GM12878 (cell line): ENCODE measurements around the gene STAM2. TPM values are rescaled to one million over a fixed set of nuclear protein-coding genes. Genes with fewer than 3 reads are reported as not detected.

Source experiments
- ATAC-seq: fragments of 200-7000 bp; cut with Tn5 transposase; 3 replicates; pipeline ENCODE4 v1.9.1; 2020; ENCODE audit warnings: mild to moderate bottlenecking, moderate library complexity
- BruUV-seq: library from RNA; stranded (reverse); fragments of 400-500 nt; replicated peaks from 2 replicates; lab custom pipeline; 2021; lab: Mats Ljungman, UMichigan
- CTCF ChIA-PET: fragments of 300-600 bp; sonication (Branson Sonifier 250); formaldehyde crosslinking; extraction: SDS; loops from one replicate; lab custom pipeline; 2021; ENCODE audit warnings: inconsistent platforms; lab: Yijun Ruan, JAX
- POLR2A ChIA-PET: fragments of 350-600 bp; formaldehyde crosslinking; extraction: SDS; loops from one replicate; lab custom pipeline; 2021; ENCODE audit warnings: inconsistent platforms; lab: Charles Lee
- RAD21 ChIA-PET: fragments of 300-600 bp; sonication (Branson Sonifier 250); formaldehyde crosslinking; loops from one replicate; lab custom pipeline; 2023; ENCODE audit warnings: antibody characterized with exemption; ENCODE audit not compliant: unreplicated experiment; lab: Charles Lee
- SMC1A ChIA-PET: fragments of 300-600 bp; sonication (Branson Sonifier 250); formaldehyde crosslinking; loops from one replicate; lab custom pipeline; 2023; ENCODE audit not compliant: unreplicated experiment, uncharacterized antibody; lab: Charles Lee
- DNase-seq: peaks from one replicate; pipeline ENCODE4 v3.0.0-alpha.2; 2011; ENCODE audit warnings: low read depth, low spot score
- FAIRE-seq: peaks from 3 replicates; lab custom pipeline; 2011; peaks lifted over from hg19 to GRCh38; lab: Jason Lieb, UNC
- H2AFZ ChIP-seq: 2 replicates; pipeline ENCODE4 v1.6.0; 2011; ENCODE audit warnings: low read depth, low read length, control low read depth; ENCODE audit not compliant: control insufficient read depth
- H3K27ac ChIP-seq: 2 replicates; pipeline ENCODE4 v1.5.1; 2011; ENCODE audit warnings: control low read depth; ENCODE audit not compliant: control insufficient read depth, insufficient read depth
- H3K27me3 ChIP-seq, 2 experiments: replicated peaks in 1 of 2; 2 replicates each; pipeline versions ENCODE4 v1.6.0 to v1.6.1; 2011; ENCODE audit warnings: low read length in 1 of 2; ENCODE audit not compliant: control insufficient read depth in 2 of 2, insufficient read depth in 2 of 2
- H3K36me3 ChIP-seq, 2 experiments: 2 replicates each; pipeline ENCODE4 v1.5.1; 2011; ENCODE audit warnings: low read length in 1 of 2; ENCODE audit not compliant: control insufficient read depth in 2 of 2, insufficient read depth in 2 of 2
- H3K4me1 ChIP-seq: 2 replicates; pipeline ENCODE4 v1.6.1; 2011; ENCODE audit warnings: mild to moderate bottlenecking, low read length, moderate library complexity, mixed read lengths; ENCODE audit not compliant: control insufficient read depth, insufficient read depth
- H3K4me2 ChIP-seq: 2 replicates; pipeline ENCODE4 v1.6.0; 2011; ENCODE audit warnings: control low read depth; ENCODE audit not compliant: control insufficient read depth, insufficient read depth
- H3K4me3 ChIP-seq: fragments of 200-600 bp; sonication (generic); 2 replicates; pipeline ENCODE4 v1.5.1; 2016
- H3K79me2 ChIP-seq: 2 replicates; pipeline ENCODE4 v1.6.0; 2011; ENCODE audit warnings: low read length; ENCODE audit not compliant: control insufficient read depth, insufficient read depth
- H3K9ac ChIP-seq: 2 replicates; pipeline ENCODE4 v1.8.0; 2011; ENCODE audit warnings: low read length, control low read depth, mixed read lengths; ENCODE audit not compliant: control insufficient read depth, insufficient read depth
- H3K9me3 ChIP-seq: replicated peaks from 3 replicates; pipeline ENCODE4 v1.5.1; 2011; ENCODE audit warnings: mild to moderate bottlenecking, low read length; ENCODE audit not compliant: control insufficient read depth, insufficient read depth
- H4K20me1 ChIP-seq: 2 replicates; pipeline ENCODE4 v1.6.0; 2011; ENCODE audit not compliant: control insufficient read depth, insufficient read depth
- CHD2 ChIP-seq: IDR thresholded peaks from 2 replicates; pipeline ENCODE4 v1.6.1; 2011; ENCODE audit warnings: low read depth, low read length, improper control_type of control experiment, borderline replicate concordance
- HDAC2 ChIP-seq: fragments of 200-600 bp; sonication (generic); IDR thresholded peaks from 2 replicates; pipeline ENCODE4 v1.6.1; 2017
- IKZF2 ChIP-seq, 2 experiments: fragments of 450-650 bp; IDR thresholded peaks; 2 replicates each; pipeline ENCODE4 v1.6.1; 2017; ENCODE audit warnings: mild to moderate bottlenecking in 2 of 2, moderate library complexity in 2 of 2
- JUNB ChIP-seq: IDR thresholded peaks from 2 replicates; pipeline ENCODE4 v1.6.1; 2016; ENCODE audit warnings: antibody characterized with exemption, mild to moderate bottlenecking
- KLF5 ChIP-seq: fragments of 450-650 bp; IDR thresholded peaks from 2 replicates; pipeline ENCODE4 v1.6.1; 2014; ENCODE audit warnings: mild to moderate bottlenecking; ENCODE audit not compliant: partially characterized antibody
- MEF2B ChIP-seq: fragments of 450-650 bp; IDR thresholded peaks from 2 replicates; pipeline ENCODE4 v1.6.1; 2018; ENCODE audit warnings: mild to moderate bottlenecking, moderate library complexity; ENCODE audit not compliant: partially characterized antibody, poor library complexity, severe bottlenecking
- MYC ChIP-seq: IDR thresholded peaks from 2 replicates; pipeline ENCODE4 v1.6.1; 2011; ENCODE audit warnings: mild to moderate bottlenecking, low read length, moderate library complexity, inconsistent platforms; ENCODE audit not compliant: insufficient read depth, insufficient replicate concordance, insufficient read length, severe bottlenecking
- NFYB ChIP-seq: IDR thresholded peaks from 2 replicates; pipeline ENCODE4 v1.6.1; 2011; ENCODE audit warnings: low read depth, mild to moderate bottlenecking, low read length, improper control_type of control experiment, moderate library complexity; ENCODE audit not compliant: insufficient read depth
- PAX5 ChIP-seq: IDR thresholded peaks from 2 replicates; pipeline ENCODE4 v1.6.1; 2011; ENCODE audit warnings: low read depth, low read length, borderline replicate concordance
- PAX8 ChIP-seq: fragments of 450-650 bp; IDR thresholded peaks from 2 replicates; pipeline ENCODE4 v1.6.1; 2017; ENCODE audit warnings: mild to moderate bottlenecking, moderate library complexity
- POLR2A ChIP-seq: IDR thresholded peaks from 2 replicates; pipeline ENCODE4 v1.6.1; 2011; ENCODE audit warnings: low read depth, mild to moderate bottlenecking, low read length
- POU2F2 ChIP-seq: IDR thresholded peaks from 3 replicates; pipeline ENCODE4 v1.6.1; 2011; ENCODE audit warnings: low read depth, mild to moderate bottlenecking, low read length, borderline replicate concordance
- SIN3A ChIP-seq: IDR thresholded peaks from 2 replicates; pipeline ENCODE4 v1.6.1; 2012; ENCODE audit warnings: low read depth, low read length, improper control_type of control experiment
- SMC3 ChIP-seq: IDR thresholded peaks from 2 replicates; pipeline ENCODE4 v1.6.1; 2011; ENCODE audit warnings: low read length, improper control_type of control experiment, borderline replicate concordance
- SPI1 ChIP-seq: IDR thresholded peaks from 2 replicates; pipeline ENCODE4 v1.6.1; 2011; ENCODE audit warnings: low read depth, mild to moderate bottlenecking, low read length, moderate library complexity, borderline replicate concordance; ENCODE audit not compliant: insufficient read depth
- ZSCAN29 ChIP-seq: fragments of 450-650 bp; IDR thresholded peaks from 2 replicates; pipeline ENCODE4 v1.6.1; 2017; ENCODE audit warnings: mild to moderate bottlenecking, moderate library complexity
- WGBS: methylation state at CpG from one replicate; pipeline ENCODE4 v1.1.6; 2016; ENCODE audit warnings: low lambda C conversion rate; ENCODE audit not compliant: insufficient replicate concordance, insufficient coverage; ENCODE audit errors: missing lambda C conversion rate; 5-methylcytosine and 5-hydroxymethylcytosine counted together
- in situ Hi-C: fragments of 300-500 bp; cut with MboI; formaldehyde crosslinking; loops from 9 replicates; pipeline ENCODE4 v1.14.3; 2018; ENCODE audit warnings: mixed read lengths
- intact Hi-C: fragments of 100-400 bp; cut with micrococcal nuclease; formaldehyde crosslinking; loops from one replicate; pipeline ENCODE4 v1.14.2; 2022; ENCODE audit not compliant: unreplicated experiment
- polyA plus RNA-seq, 11 experiments: library from polyadenylated mRNA; depleted of rRNA in 4 of 11; unstranded in 6 of 11; stranded (reverse) in 5 of 11; fragments of >200 nt; fragmentation: Nextera tagmentation in 4 of 11; fragmentation: Illumina TruSeq in 1 of 11; extraction: Ambion mirVana in 4 of 11; extraction: Trizol in 1 of 11; gene quantifications; 1 replicate in 1 of 11; 2 replicates in 10 of 11; pipeline versions ENCODE4 v1.2.1 to v1.2.3, GENCODE V29; 2011 to 2016; ENCODE audit warnings: inconsistent platforms in 2 of 11, missing spikeins in 2 of 11, low read depth in 1 of 11
- total RNA-seq, 4 experiments: library from RNA; depleted of rRNA in 3 of 4; stranded (reverse); fragments of >200 nt in 3 of 4; fragmentation: Illumina TruSeq in 1 of 4; extraction: Trizol in 1 of 4; gene quantifications; 2 replicates each; pipeline versions ENCODE4 v1.2.1 to v1.2.3, GENCODE V29; 2013 to 2021
- TF ChIP-seq, protein P1 (sequence below): fragments of 450-650 bp; IDR thresholded peaks from 2 replicates; pipeline ENCODE4 v1.6.1; 2016; ENCODE audit warnings: mild to moderate bottlenecking, moderate library complexity, borderline replicate concordance

Gene STAM2
- total and polyA plus RNA-seq, 10 of the 15 experiments (the other 5 are each of a cell fraction or from before 2014, with no cell fraction given) = 4.4 to 21.6 (median 16.2) TPM

DNA sequence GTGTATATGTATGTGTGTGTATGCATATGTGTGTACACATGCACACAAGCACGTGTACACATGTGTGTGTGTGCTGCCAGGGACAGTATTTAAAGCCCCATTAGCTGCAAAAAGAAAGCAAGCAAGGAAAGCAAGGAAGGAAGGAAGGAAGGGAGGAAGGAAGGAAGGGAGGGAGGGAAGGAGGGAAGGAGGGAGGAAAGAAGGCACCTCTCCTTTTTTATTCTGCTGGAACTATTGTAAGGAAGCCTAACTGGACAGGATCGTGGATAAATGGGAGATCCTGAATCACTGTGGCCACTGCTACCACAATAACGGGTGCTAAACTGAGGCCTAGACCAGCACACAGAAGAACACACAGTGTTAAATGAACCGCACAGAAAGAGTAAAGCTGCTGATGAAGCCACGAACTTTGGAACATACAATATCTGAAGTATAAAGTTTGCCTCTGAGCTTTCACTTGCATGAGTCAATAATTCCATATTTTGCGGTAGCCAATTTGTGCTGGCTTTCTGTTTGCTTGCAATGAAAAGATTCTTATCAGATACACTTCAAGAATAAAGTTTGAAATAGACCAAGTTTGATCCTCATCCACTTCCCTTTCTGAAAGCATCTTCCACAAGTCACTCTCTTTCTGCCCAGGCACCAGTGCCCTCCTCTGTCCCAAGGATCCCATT, 92.2 kb downstream of the STAM2 start:
- H3K4me1 ChIP-seq = peaks cover 6% of the 10 kb centered on the region; the same call in 1 of the 2 replicates
- intact Hi-C loops = no loop called here
- FAIRE-seq = no peak

More for the DNA sequence above, 92.2 kb downstream of the STAM2 start:
- Histone ChIP-seq H4K20me1 (no peaks in the 10 kb centered on the region), H3K27ac (no peak overlapping the region), H3K9ac (no peak overlapping the region), H3K4me3 (no peak overlapping the region), H3K36me3 (no peaks in the 10 kb centered on the region), H3K9me3 (no peaks in the 10 kb centered on the region), H3K4me2 (no peak overlapping the region), H3K79me2 (no peaks in the 10 kb centered on the region), H2AFZ (no peak overlapping the region), H3K27me3 (no peaks in the 10 kb centered on the region; a peak in 1 of 4 replicates)
- in situ Hi-C loops = no loop called here
- SMC1A ChIA-PET = interaction anchor here (1.4 kb wide), 1 partner anchor 579 kb away, joined by 3 read pairs; no protein-coding TSS in a partner anchor
- TF ChIP-seq MYC (no peak), IKZF2 (IDR thresholded peaks at IDR 0.05) (no peak), JUNB (no peak), PAX5 (no peak), POLR2A (no peak), SMC3 (no peak), SIN3A (no peak), HDAC2 (no peak), MEF2B (no peak), PAX8 (no peak), ZSCAN29 (no peak), CHD2 (no peak), KLF5 (no peak), POU2F2 (no peak), NFYB (no peak), SPI1 (no peak)
- TF ChIP-seq, protein P1, sequence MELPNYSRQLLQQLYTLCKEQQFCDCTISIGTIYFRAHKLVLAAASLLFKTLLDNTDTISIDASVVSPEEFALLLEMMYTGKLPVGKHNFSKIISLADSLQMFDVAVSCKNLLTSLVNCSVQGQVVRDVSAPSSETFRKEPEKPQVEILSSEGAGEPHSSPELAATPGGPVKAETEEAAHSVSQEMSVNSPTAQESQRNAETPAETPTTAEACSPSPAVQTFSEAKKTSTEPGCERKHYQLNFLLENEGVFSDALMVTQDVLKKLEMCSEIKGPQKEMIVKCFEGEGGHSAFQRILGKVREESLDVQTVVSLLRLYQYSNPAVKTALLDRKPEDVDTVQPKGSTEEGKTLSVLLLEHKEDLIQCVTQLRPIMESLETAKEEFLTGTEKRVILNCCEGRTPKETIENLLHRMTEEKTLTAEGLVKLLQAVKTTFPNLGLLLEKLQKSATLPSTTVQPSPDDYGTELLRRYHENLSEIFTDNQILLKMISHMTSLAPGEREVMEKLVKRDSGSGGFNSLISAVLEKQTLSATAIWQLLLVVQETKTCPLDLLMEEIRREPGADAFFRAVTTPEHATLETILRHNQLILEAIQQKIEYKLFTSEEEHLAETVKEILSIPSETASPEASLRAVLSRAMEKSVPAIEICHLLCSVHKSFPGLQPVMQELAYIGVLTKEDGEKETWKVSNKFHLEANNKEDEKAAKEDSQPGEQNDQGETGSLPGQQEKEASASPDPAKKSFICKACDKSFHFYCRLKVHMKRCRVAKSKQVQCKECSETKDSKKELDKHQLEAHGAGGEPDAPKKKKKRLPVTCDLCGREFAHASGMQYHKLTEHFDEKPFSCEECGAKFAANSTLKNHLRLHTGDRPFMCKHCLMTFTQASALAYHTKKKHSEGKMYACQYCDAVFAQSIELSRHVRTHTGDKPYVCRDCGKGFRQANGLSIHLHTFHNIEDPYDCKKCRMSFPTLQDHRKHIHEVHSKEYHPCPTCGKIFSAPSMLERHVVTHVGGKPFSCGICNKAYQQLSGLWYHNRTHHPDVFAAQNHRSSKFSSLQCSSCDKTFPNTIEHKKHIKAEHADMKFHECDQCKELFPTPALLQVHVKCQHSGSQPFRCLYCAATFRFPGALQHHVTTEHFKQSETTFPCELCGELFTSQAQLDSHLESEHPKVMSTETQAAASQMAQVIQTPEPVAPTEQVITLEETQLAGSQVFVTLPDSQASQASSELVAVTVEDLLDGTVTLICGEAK = no peak
- RAD21 ChIA-PET = no interaction called here
- DNase-seq = no peak
- WGBS = 51% methylated on average over 6 of the region's 6 CpGs
- CTCF ChIA-PET = no interaction called here
- POLR2A ChIA-PET = no interaction called here
- no TSS peak for BruUV-seq
- no peak for ATAC-seq
